SK-N-SH (cell line): ENCODE measurements around the gene BTBD9. TPM values are rescaled to one million over a fixed set of nuclear protein-coding genes. Genes with fewer than 3 reads are reported as not detected.

Source experiments
- CTCF ChIA-PET: fragments of 300-600, 350-600 bp; formaldehyde crosslinking; extraction: SDS; loops from one replicate; lab custom pipeline; 2021; lab: Yijun Ruan, JAX
- POLR2A ChIA-PET: fragments of 350-600 bp; sonication (Branson Sonifier 250); formaldehyde crosslinking; extraction: SDS; loops from one replicate; lab custom pipeline; 2020; ENCODE audit warnings: antibody characterized with exemption, inconsistent platforms; lab: Yijun Ruan, JAX
- DNase-seq: peaks from one replicate; pipeline ENCODE4 v3.0.0; 2012
- H2AFZ ChIP-seq: fragments of 200-600 bp; sonication (generic); 2 replicates; pipeline ENCODE4 v1.8.1; 2016; ENCODE audit warnings: antibody characterized with exemption, mild to moderate bottlenecking, low read depth
- H3F3A ChIP-seq: fragments of 200-600 bp; sonication (generic); replicated peaks from 2 replicates; pipeline ENCODE3; 2016; ENCODE audit warnings: antibody characterized with exemption, mild to moderate bottlenecking; ENCODE audit not compliant: insufficient read depth
- H3K27ac ChIP-seq, 2 experiments: fragments of 200-500 bp in 1 of 2; fragments of 200-600 bp in 1 of 2; sonication (Bioruptor generic) in 1 of 2; sonication (generic), shearing (Covaris generic) in 1 of 2; 2 replicates each; pipeline versions ENCODE4 v1.5.1 to v1.6.1; 2014 to 2016; ENCODE audit warnings: low read depth in 2 of 2, inconsistent platforms in 1 of 2, low read length in 1 of 2, mild to moderate bottlenecking in 1 of 2, mixed read lengths in 1 of 2
- H3K27me3 ChIP-seq: fragments of 200-600 bp; sonication (generic), shearing (Covaris generic); 2 replicates; pipeline ENCODE4 v1.6.1; 2016; ENCODE audit warnings: mixed run types; ENCODE audit not compliant: insufficient read depth
- H3K36me3 ChIP-seq, 2 experiments: fragments of 200-500 bp in 1 of 2; fragments of 200-600 bp in 1 of 2; sonication (Bioruptor generic) in 1 of 2; sonication (generic) in 1 of 2; replicated peaks in 1 of 2; 2 replicates each; pipeline versions ENCODE3 to v1.5.1; 2014 to 2016; ENCODE audit warnings: low read length in 1 of 2, mild to moderate bottlenecking in 1 of 2; ENCODE audit not compliant: insufficient read depth in 2 of 2, control insufficient read depth in 1 of 2
- H3K4me1 ChIP-seq, 2 experiments: fragments of 200-500 bp in 1 of 2; fragments of 200-600 bp in 1 of 2; sonication (Bioruptor generic) in 1 of 2; sonication (generic), shearing (Covaris generic) in 1 of 2; 2 replicates each; pipeline versions ENCODE4 v1.5.1 to v1.6.1; 2014 to 2016; ENCODE audit warnings: low read depth in 1 of 2, low read length in 1 of 2, mixed run types in 1 of 2; ENCODE audit not compliant: insufficient read depth in 2 of 2, control insufficient read depth in 1 of 2
- H3K4me2 ChIP-seq: fragments of 200-600 bp; sonication (generic), shearing (Covaris generic); 2 replicates; pipeline ENCODE4 v1.6.1; 2017; ENCODE audit warnings: mixed run types
- H3K4me3 ChIP-seq, 2 experiments: fragments of 200-500 bp in 1 of 2; fragments of 200-600 bp in 1 of 2; sonication (Bioruptor generic) in 1 of 2; sonication (generic), shearing (Covaris generic) in 1 of 2; 2 replicates each; pipeline versions ENCODE4 v1.5.1 to v1.8.1; 2014 to 2016; ENCODE audit warnings: low read depth in 2 of 2, inconsistent platforms in 1 of 2, low read length in 1 of 2, mild to moderate bottlenecking in 1 of 2, mixed read lengths in 1 of 2, moderate library complexity in 1 of 2
- H3K79me2 ChIP-seq: fragments of 200-600 bp; sonication (generic); 2 replicates; pipeline ENCODE4 v1.8.1; 2017; ENCODE audit warnings: mild to moderate bottlenecking; ENCODE audit not compliant: insufficient read depth
- H3K9ac ChIP-seq: fragments of 200-600 bp; sonication (generic); 2 replicates; pipeline ENCODE4 v1.6.1; 2017; ENCODE audit warnings: mixed run types
- H3K9me2 ChIP-seq: fragments of 200-600 bp; sonication (generic); 2 replicates; pipeline ENCODE4 v1.6.1; 2017; ENCODE audit warnings: mixed run types
- H3K9me3 ChIP-seq: fragments of 200-600 bp; sonication (generic); 2 replicates; pipeline ENCODE4 v1.6.1; 2017; ENCODE audit warnings: mixed run types, mild to moderate bottlenecking, moderate library complexity
- H4K20me1 ChIP-seq: fragments of 200-600 bp; sonication (generic); 2 replicates; pipeline ENCODE4 v1.6.1; 2017; ENCODE audit warnings: mild to moderate bottlenecking, mixed run types; ENCODE audit not compliant: insufficient read depth
- CHD2 ChIP-seq: fragments of 150-350 bp; IDR thresholded peaks from 2 replicates; pipeline ENCODE4 v1.6.1; 2018; ENCODE audit warnings: low read length; ENCODE audit not compliant: partially characterized antibody
- ELF1 ChIP-seq: IDR thresholded peaks from 2 replicates; pipeline ENCODE4 v1.4.0; 2012
- EP300 ChIP-seq, 2 experiments: IDR thresholded peaks; 2 replicates each; pipeline versions ENCODE4 v1.4.0 to v1.6.1; 2012; ENCODE audit warnings: borderline replicate concordance in 1 of 2, low read depth in 1 of 2, low read length in 1 of 2
- FOSL2 ChIP-seq: IDR thresholded peaks from 2 replicates; pipeline ENCODE4 v1.4.0; 2012; ENCODE audit warnings: low read depth, mild to moderate bottlenecking, moderate library complexity, borderline replicate concordance
- FOXJ3 ChIP-seq: sonication (generic); formaldehyde crosslinking; IDR thresholded peaks from 2 replicates; pipeline ENCODE4 v1.5.1; 2020; ENCODE audit warnings: mild to moderate bottlenecking, missing genetic modification reagents
- FOXM1 ChIP-seq: IDR thresholded peaks from 2 replicates; pipeline ENCODE4 v1.4.0; 2012; ENCODE audit warnings: low read depth, mild to moderate bottlenecking
- JUND ChIP-seq: IDR thresholded peaks from 2 replicates; pipeline ENCODE4 v1.4.0; 2012
- MXI1 ChIP-seq: IDR thresholded peaks from 2 replicates; pipeline ENCODE4 v1.6.1; 2012; ENCODE audit warnings: mild to moderate bottlenecking, low read depth, low read length, improper control_type of control experiment
- NFIC ChIP-seq: IDR thresholded peaks from 2 replicates; pipeline ENCODE4 v1.4.0; 2012; ENCODE audit warnings: borderline replicate concordance
- POLR2AphosphoS5 ChIP-seq: IDR thresholded peaks from 2 replicates; pipeline ENCODE4 v1.6.1; 2012; ENCODE audit warnings: low read depth, low read length
- RAD21 ChIP-seq: IDR thresholded peaks from 2 replicates; pipeline ENCODE4 v1.6.1; 2012; ENCODE audit warnings: mild to moderate bottlenecking, low read length
- RXRA ChIP-seq: IDR thresholded peaks from 2 replicates; pipeline ENCODE4 v1.4.0; 2012; ENCODE audit warnings: low read depth, mild to moderate bottlenecking, borderline replicate concordance
- TAF1 ChIP-seq: IDR thresholded peaks from 2 replicates; pipeline ENCODE4 v1.6.1; 2012; ENCODE audit warnings: low read depth, mild to moderate bottlenecking, low read length, moderate library complexity, borderline replicate concordance
- TCF12 ChIP-seq: IDR thresholded peaks from 2 replicates; pipeline ENCODE4 v1.4.0; 2012
- WGBS: methylation state at CpG from one replicate; pipeline ENCODE4 v1.1.6; 2017; ENCODE audit warnings: low lambda C conversion rate; 5-methylcytosine and 5-hydroxymethylcytosine counted together
- polyA plus RNA-seq, 3 experiments: library from polyadenylated mRNA; depleted of rRNA; stranded (reverse); fragments of >200 nt; gene quantifications; 2 replicates each; pipeline ENCODE4 v1.2.3, GENCODE V29; 2012
- TF ChIP-seq, protein P1 (sequence below): fragments of 200-600 bp; sonication (generic); IDR thresholded peaks from 2 replicates; pipeline ENCODE4 v1.6.1; 2017; ENCODE audit warnings: antibody characterized with exemption, mild to moderate bottlenecking, moderate library complexity
- TF ChIP-seq, protein P2 (sequence below): IDR thresholded peaks from 2 replicates; pipeline ENCODE4; 2012
- TF ChIP-seq, protein P3 (sequence below): fragments of 150-350 bp; IDR thresholded peaks from 2 replicates; pipeline ENCODE4 v1.6.1; 2017; ENCODE audit warnings: antibody characterized with exemption, low read length, low read depth, borderline replicate concordance
- TF ChIP-seq, protein P4 (sequence below): IDR thresholded peaks from 2 replicates; pipeline ENCODE4 v1.4.0; 2012; ENCODE audit warnings: low read depth
- TF ChIP-seq, protein P5 (sequence below): IDR thresholded peaks from 2 replicates; pipeline ENCODE4 v1.4.0; 2012; ENCODE audit warnings: low read depth, borderline replicate concordance

BTBD9 gene
- polyA plus RNA-seq, 1 of the 3 experiments (the other 2 are of a cell fraction): 2.2 TPM

DNA sequence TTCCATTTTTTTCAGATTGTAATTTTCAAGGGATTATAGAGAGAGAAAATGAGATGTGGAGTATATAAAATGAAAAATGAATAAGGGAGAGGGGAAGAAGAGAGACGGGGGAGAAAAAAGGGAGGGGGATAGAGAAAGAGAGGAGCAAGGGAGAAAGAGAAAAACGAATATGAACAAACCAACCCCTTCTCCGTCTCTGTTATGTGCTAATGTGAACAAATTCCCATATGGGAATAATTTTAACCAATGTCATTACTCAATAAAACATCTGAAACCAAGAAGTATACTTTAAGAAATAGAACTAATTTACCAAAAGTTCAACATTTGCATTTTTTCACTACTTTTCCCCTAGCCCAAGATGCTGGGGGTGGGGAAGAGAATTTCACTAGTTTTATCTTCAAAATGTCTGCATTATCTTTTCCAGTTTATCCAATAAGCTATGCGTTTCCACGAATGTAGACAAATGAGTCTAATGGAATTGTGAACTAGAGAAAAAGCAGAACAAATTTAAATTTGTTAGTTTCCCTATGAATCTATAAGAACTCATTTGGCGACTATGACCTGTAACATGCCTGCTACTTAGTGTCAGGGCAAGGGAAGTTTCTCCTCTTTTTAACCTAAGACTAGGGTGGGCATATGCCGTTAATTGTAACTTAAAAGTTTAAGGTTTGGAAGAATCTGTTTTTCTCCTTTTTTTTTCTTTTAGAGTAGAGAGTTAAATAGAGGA, 286.3 kb downstream of the BTBD9 start (continued):
- no peak for TF ChIP-seq TAF1
- TF ChIP-seq RXRA: no peak
- TF ChIP-seq EP300 (IDR thresholded peaks at IDR 0.05; ENCODE audit: borderline replicate concordance in 1 of 2, low read depth in 1 of 2, low read length in 1 of 2): no peak
- TF ChIP-seq FOSL2: no peak
- no peak for TF ChIP-seq CHD2
- TF ChIP-seq MXI1: no peak

DNA sequence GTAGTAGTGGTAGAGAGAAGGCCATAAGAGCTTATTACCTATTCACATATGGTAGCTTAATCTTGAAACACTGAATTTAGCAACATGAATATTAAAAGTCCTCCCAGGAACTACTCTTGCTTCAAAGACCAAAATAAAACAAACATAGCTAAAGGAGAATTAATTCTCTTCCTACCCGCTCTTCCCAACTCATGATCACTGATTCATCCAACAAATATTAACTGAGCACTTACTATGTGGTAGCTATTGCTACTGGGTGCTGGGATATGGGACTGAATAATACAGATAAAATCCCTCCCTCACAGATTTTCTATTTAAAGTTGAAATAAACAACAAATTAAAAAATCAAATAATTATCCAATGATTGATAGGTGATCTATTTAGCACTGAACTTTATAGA, 287.1 kb downstream of the BTBD9 start:
- peaks cover 3 to 35% of the 10 kb centered on the region in 2 experiments; a peak in 2 of 4 replicates for H3K4me1 ChIP-seq
- no peak overlapping the region for H3K4me3 ChIP-seq
- H2AFZ ChIP-seq: no peak overlapping the region
- H3K4me2 ChIP-seq: no peak overlapping the region
- H3F3A ChIP-seq: peaks cover under 1% of the 10 kb centered on the region
- no peaks in the 10 kb centered on the region for H3K79me2 ChIP-seq
- TF ChIP-seq, protein P1, sequence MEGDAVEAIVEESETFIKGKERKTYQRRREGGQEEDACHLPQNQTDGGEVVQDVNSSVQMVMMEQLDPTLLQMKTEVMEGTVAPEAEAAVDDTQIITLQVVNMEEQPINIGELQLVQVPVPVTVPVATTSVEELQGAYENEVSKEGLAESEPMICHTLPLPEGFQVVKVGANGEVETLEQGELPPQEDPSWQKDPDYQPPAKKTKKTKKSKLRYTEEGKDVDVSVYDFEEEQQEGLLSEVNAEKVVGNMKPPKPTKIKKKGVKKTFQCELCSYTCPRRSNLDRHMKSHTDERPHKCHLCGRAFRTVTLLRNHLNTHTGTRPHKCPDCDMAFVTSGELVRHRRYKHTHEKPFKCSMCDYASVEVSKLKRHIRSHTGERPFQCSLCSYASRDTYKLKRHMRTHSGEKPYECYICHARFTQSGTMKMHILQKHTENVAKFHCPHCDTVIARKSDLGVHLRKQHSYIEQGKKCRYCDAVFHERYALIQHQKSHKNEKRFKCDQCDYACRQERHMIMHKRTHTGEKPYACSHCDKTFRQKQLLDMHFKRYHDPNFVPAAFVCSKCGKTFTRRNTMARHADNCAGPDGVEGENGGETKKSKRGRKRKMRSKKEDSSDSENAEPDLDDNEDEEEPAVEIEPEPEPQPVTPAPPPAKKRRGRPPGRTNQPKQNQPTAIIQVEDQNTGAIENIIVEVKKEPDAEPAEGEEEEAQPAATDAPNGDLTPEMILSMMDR: no peak
- H3K9me2 ChIP-seq: no peaks in the 10 kb centered on the region
- H3K27ac ChIP-seq: no peak overlapping the region
- ChIA-PET POLR2A (no interaction called here), CTCF (interaction anchor here (1.0 to 1.6 kb wide), 2 partner anchors 25 to 85 kb away, joined by 3 read pairs; no protein-coding TSS in a partner anchor)
- no peaks in the 10 kb centered on the region for H4K20me1 ChIP-seq
- no peaks in the 10 kb centered on the region for H3K36me3 ChIP-seq
- DNase-seq: no peak
- no peak overlapping the region for H3K9ac ChIP-seq
- no peaks in the 10 kb centered on the region for H3K27me3 ChIP-seq
- no peaks in the 10 kb centered on the region for H3K9me3 ChIP-seq
- 88% methylated on average over 1 of the region's 1 CpG for WGBS

DNA sequence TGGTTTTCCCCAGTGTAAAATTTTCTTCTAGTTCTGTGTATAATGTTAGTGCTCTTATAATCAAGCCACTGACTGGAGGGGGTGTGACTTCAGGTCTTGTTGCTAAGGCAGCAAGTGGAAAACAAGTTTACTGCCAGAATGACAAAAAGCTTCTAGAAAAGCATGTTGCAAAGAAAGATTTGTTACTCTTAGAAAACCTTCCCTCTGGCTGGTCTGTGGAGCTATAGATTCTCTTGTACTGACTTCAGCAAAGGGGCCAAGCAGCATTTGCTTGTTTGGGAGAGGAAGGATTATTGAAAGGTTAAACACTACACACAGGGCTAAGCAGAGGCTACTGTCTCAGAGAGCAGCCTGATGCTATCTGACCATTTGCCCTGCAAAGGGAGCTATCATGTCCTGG, 288.8 kb downstream of the BTBD9 start:
- no peak overlapping the region for H3K9ac ChIP-seq
- ChIA-PET CTCF (interaction anchor here (1.6 to 1.8 kb wide), 2 partner anchors 71 to 83 kb away, joined by 3 to 5 read pairs; no protein-coding TSS in a partner anchor), POLR2A (interaction anchor here (0.5 kb wide), 1 partner anchor 131 kb away, joined by 3 read pairs; no protein-coding TSS in a partner anchor)
- H3K4me3 ChIP-seq: no peak overlapping the region
- no peaks in the 10 kb centered on the region for H3K27me3 ChIP-seq
- DNase-seq: peak; percentile 23
- H3K36me3 ChIP-seq: no peaks in the 10 kb centered on the region
- no peaks in the 10 kb centered on the region for H3K9me2 ChIP-seq
- H3K79me2 ChIP-seq: no peaks in the 10 kb centered on the region
- peak overlapping the region; percentile 28 to 77; a peak in 3 of 4 replicates for H3K27ac ChIP-seq
- peaks cover 17 to 35% of the 10 kb centered on the region in 2 experiments; a peak in 3 of 4 replicates for H3K4me1 ChIP-seq
- H2AFZ ChIP-seq: no peak overlapping the region
- H4K20me1 ChIP-seq: no peaks in the 10 kb centered on the region
- H3K9me3 ChIP-seq: no peaks in the 10 kb centered on the region
- peaks cover 14% of the 10 kb centered on the region for H3F3A ChIP-seq
- TF ChIP-seq, protein P2, sequence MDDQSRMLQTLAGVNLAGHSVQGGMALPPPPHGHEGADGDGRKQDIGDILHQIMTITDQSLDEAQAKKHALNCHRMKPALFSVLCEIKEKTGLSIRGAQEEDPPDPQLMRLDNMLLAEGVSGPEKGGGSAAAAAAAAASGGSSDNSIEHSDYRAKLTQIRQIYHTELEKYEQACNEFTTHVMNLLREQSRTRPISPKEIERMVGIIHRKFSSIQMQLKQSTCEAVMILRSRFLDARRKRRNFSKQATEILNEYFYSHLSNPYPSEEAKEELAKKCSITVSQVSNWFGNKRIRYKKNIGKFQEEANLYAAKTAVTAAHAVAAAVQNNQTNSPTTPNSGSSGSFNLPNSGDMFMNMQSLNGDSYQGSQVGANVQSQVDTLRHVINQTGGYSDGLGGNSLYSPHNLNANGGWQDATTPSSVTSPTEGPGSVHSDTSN: no peak
- TF ChIP-seq FOXM1 (no peak), RAD21 (peak; percentile 23; the same call in 1 of the 2 replicates), TCF12 (no peak), NFIC (no peak), JUND (no peak), ELF1 (no peak), POLR2AphosphoS5 (no peak), FOXJ3 (CRISPR knock-in tag) (no peak), MXI1 (0 out of 2 replicates have a peak, but pooled peaks have one; percentile 12)
- TF ChIP-seq, protein P3, sequence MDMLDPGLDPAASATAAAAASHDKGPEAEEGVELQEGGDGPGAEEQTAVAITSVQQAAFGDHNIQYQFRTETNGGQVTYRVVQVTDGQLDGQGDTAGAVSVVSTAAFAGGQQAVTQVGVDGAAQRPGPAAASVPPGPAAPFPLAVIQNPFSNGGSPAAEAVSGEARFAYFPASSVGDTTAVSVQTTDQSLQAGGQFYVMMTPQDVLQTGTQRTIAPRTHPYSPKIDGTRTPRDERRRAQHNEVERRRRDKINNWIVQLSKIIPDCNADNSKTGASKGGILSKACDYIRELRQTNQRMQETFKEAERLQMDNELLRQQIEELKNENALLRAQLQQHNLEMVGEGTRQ: no peak
- TF ChIP-seq, protein P4, sequence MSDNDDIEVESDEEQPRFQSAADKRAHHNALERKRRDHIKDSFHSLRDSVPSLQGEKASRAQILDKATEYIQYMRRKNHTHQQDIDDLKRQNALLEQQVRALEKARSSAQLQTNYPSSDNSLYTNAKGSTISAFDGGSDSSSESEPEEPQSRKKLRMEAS: no peak
- TF ChIP-seq, protein P5, sequence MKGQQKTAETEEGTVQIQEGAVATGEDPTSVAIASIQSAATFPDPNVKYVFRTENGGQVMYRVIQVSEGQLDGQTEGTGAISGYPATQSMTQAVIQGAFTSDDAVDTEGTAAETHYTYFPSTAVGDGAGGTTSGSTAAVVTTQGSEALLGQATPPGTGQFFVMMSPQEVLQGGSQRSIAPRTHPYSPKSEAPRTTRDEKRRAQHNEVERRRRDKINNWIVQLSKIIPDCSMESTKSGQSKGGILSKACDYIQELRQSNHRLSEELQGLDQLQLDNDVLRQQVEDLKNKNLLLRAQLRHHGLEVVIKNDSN: no peak
- no peak overlapping the region for H3K4me2 ChIP-seq
